ENCODE data around the gene PLPP3.

PLPP3 gene

GRCh38 chr1:56545711-56546110 is 33.7 kb downstream of the PLPP3 start:
- no peaks in the 10 kb centered on the region for H3K27me3 Mint-ChIP-seq
- DNase-seq: no peak
- H3K27ac Mint-ChIP-seq: no peak overlapping the region
- no peak overlapping the region for H3K4me3 Mint-ChIP-seq
- ATAC-seq: no peak
- no peaks in the 10 kb centered on the region for H3K36me3 Mint-ChIP-seq (ENCODE audit: low read depth)
- H3K9me3 Mint-ChIP-seq: no peaks in the 10 kb centered on the region
- no peaks in the 10 kb centered on the region for H3K4me1 Mint-ChIP-seq

- Mint-ChIP-seq H3K9me3 (no peaks in the 10 kb centered on the region), H3K4me3 (no peak overlapping the region), H3K4me1 (no peaks in the 10 kb centered on the region), H3K27me3 (no peaks in the 10 kb centered on the region), H3K36me3 (ENCODE audit: low read depth) (no peaks in the 10 kb centered on the region), H3K27ac (no peak overlapping the region)
- DNase-seq (no peak), ATAC-seq (no peak)
Measured at GRCh38 chr1:56543783-56544612, 35.4 kb downstream of the PLPP3 start.

- Mint-ChIP-seq H3K9me3 (no peaks in the 10 kb centered on the region), H3K27me3 (no peaks in the 10 kb centered on the region), H3K36me3 (ENCODE audit: low read depth) (no peaks in the 10 kb centered on the region), H3K27ac (no peak overlapping the region), H3K4me1 (no peaks in the 10 kb centered on the region), H3K4me3 (no peak overlapping the region)
- no peak for DNase-seq
- ATAC-seq: no peak
Measured at GRCh38 chr1:56542651-56543050, 36.7 kb downstream of the PLPP3 start.

- Mint-ChIP-seq H3K27me3 (no peaks in the 10 kb centered on the region), H3K9me3 (no peaks in the 10 kb centered on the region), H3K4me3 (no peak overlapping the region), H3K36me3 (ENCODE audit: low read depth) (no peaks in the 10 kb centered on the region), H3K27ac (no peak overlapping the region), H3K4me1 (no peaks in the 10 kb centered on the region)
- ATAC-seq (no peak), DNase-seq (no peak)
Measured at GRCh38 chr1:56541408-56541807, 38.0 kb downstream of the PLPP3 start.

- H3K27me3 Mint-ChIP-seq: no peaks in the 10 kb centered on the region
- no peaks in the 10 kb centered on the region for H3K4me1 Mint-ChIP-seq
- no peaks in the 10 kb centered on the region for H3K9me3 Mint-ChIP-seq
- H3K36me3 Mint-ChIP-seq (ENCODE audit: low read depth): no peaks in the 10 kb centered on the region
- H3K27ac Mint-ChIP-seq: no peak overlapping the region
- no peak for DNase-seq
- H3K4me3 Mint-ChIP-seq: no peak overlapping the region
- ATAC-seq: no peak
Measured at GRCh38 chr1:56540467-56540866, 38.9 kb downstream of the PLPP3 start.

- no peaks in the 10 kb centered on the region for H3K9me3 Mint-ChIP-seq
- no peak for ATAC-seq
- no peaks in the 10 kb centered on the region for H3K4me1 Mint-ChIP-seq
- no peaks in the 10 kb centered on the region for H3K36me3 Mint-ChIP-seq (ENCODE audit: low read depth)
- H3K4me3 Mint-ChIP-seq: no peak overlapping the region
- H3K27me3 Mint-ChIP-seq: peaks cover 1% of the 10 kb centered on the region
- H3K27ac Mint-ChIP-seq: no peak overlapping the region
- DNase-seq: no peak
Measured at GRCh38 chr1:56539520-56539931, 39.8 kb downstream of the PLPP3 start.

GRCh38 chr1:56538532-56538931 is 40.8 kb downstream of the PLPP3 start:
- peaks cover 1% of the 10 kb centered on the region for H3K27me3 Mint-ChIP-seq
- H3K9me3 Mint-ChIP-seq: no peaks in the 10 kb centered on the region
- ATAC-seq (no peak), DNase-seq (no peak)
- H3K4me1 Mint-ChIP-seq: no peaks in the 10 kb centered on the region
- H3K27ac Mint-ChIP-seq: no peak overlapping the region
- no peaks in the 10 kb centered on the region for H3K36me3 Mint-ChIP-seq (ENCODE audit: low read depth)
- no peak overlapping the region for H3K4me3 Mint-ChIP-seq

GRCh38 chr1:56537660-56538059 is 41.7 kb downstream of the PLPP3 start:
- Mint-ChIP-seq H3K4me3 (no peak overlapping the region), H3K27ac (no peak overlapping the region), H3K27me3 (peaks cover 1% of the 10 kb centered on the region), H3K4me1 (no peaks in the 10 kb centered on the region), H3K36me3 (ENCODE audit: low read depth) (no peaks in the 10 kb centered on the region), H3K9me3 (no peaks in the 10 kb centered on the region)
- ATAC-seq (no peak), DNase-seq (no peak)

- no peaks in the 10 kb centered on the region for H3K9me3 Mint-ChIP-seq
- no peak overlapping the region for H3K27ac Mint-ChIP-seq
- ATAC-seq: no peak
- H3K27me3 Mint-ChIP-seq: peaks cover 1% of the 10 kb centered on the region
- no peaks in the 10 kb centered on the region for H3K4me1 Mint-ChIP-seq
- no peaks in the 10 kb centered on the region for H3K36me3 Mint-ChIP-seq (ENCODE audit: low read depth)
- no peak for DNase-seq
- H3K4me3 Mint-ChIP-seq: no peak overlapping the region
Measured at GRCh38 chr1:56535939-56536338, 43.4 kb downstream of the PLPP3 start.

GRCh38 chr1:56535362-56535761 is 44.0 kb downstream of the PLPP3 start:
- Mint-ChIP-seq H3K4me1 (no peaks in the 10 kb centered on the region), H3K36me3 (ENCODE audit: low read depth) (no peaks in the 10 kb centered on the region), H3K4me3 (no peak overlapping the region), H3K9me3 (no peaks in the 10 kb centered on the region), H3K27me3 (peaks cover 1% of the 10 kb centered on the region), H3K27ac (no peak overlapping the region)
- DNase-seq (no peak), ATAC-seq (no peak)

GRCh38 chr1:56534130-56534651 is 45.2 kb downstream of the PLPP3 start:
- no peaks in the 10 kb centered on the region for H3K9me3 Mint-ChIP-seq
- no peaks in the 10 kb centered on the region for H3K36me3 Mint-ChIP-seq (ENCODE audit: low read depth)
- no peak overlapping the region for H3K27ac Mint-ChIP-seq
- no peak for DNase-seq
- no peak for ATAC-seq
- H3K4me3 Mint-ChIP-seq: no peak overlapping the region
- no peaks in the 10 kb centered on the region for H3K4me1 Mint-ChIP-seq
- peaks cover 1% of the 10 kb centered on the region for H3K27me3 Mint-ChIP-seq

- H3K9me3 Mint-ChIP-seq: no peaks in the 10 kb centered on the region
- H3K27ac Mint-ChIP-seq: no peak overlapping the region
- ATAC-seq (no peak), DNase-seq (no peak)
- no peaks in the 10 kb centered on the region for H3K4me1 Mint-ChIP-seq
- H3K4me3 Mint-ChIP-seq: no peak overlapping the region
- no peaks in the 10 kb centered on the region for H3K36me3 Mint-ChIP-seq (ENCODE audit: low read depth)
- H3K27me3 Mint-ChIP-seq: peaks cover 1% of the 10 kb centered on the region
Measured at GRCh38 chr1:56533621-56534020, 45.7 kb downstream of the PLPP3 start.

- no peaks in the 10 kb centered on the region for H3K36me3 Mint-ChIP-seq (ENCODE audit: low read depth)
- H3K4me3 Mint-ChIP-seq: no peak overlapping the region
- peaks cover 1% of the 10 kb centered on the region for H3K27me3 Mint-ChIP-seq
- no peaks in the 10 kb centered on the region for H3K9me3 Mint-ChIP-seq
- H3K4me1 Mint-ChIP-seq: no peaks in the 10 kb centered on the region
- ATAC-seq (no peak), DNase-seq (no peak)
- H3K27ac Mint-ChIP-seq: no peak overlapping the region
Measured at GRCh38 chr1:56533197-56533596, 46.2 kb downstream of the PLPP3 start.

GRCh38 chr1:56532350-56532683 is 47.0 kb downstream of the PLPP3 start:
- Mint-ChIP-seq H3K27ac (no peak overlapping the region), H3K9me3 (no peaks in the 10 kb centered on the region), H3K27me3 (peaks cover 1% of the 10 kb centered on the region), H3K4me3 (no peak overlapping the region), H3K36me3 (ENCODE audit: low read depth) (no peaks in the 10 kb centered on the region), H3K4me1 (no peaks in the 10 kb centered on the region)
- no peak for ATAC-seq
- DNase-seq: no peak

GRCh38 chr1:56531624-56532349 is 47.6 kb downstream of the PLPP3 start:
- H3K9me3 Mint-ChIP-seq: no peaks in the 10 kb centered on the region
- ATAC-seq: no peak
- H3K36me3 Mint-ChIP-seq (ENCODE audit: low read depth): no peaks in the 10 kb centered on the region
- H3K4me3 Mint-ChIP-seq: no peak overlapping the region
- no peak overlapping the region for H3K27ac Mint-ChIP-seq
- H3K27me3 Mint-ChIP-seq: peaks cover 1% of the 10 kb centered on the region
- no peak for DNase-seq
- H3K4me1 Mint-ChIP-seq: no peaks in the 10 kb centered on the region

Measured in activated naive CD8-positive, alpha-beta T cell treated with anti-CD3 and anti-CD28 coated beads, Interleukin-2, amount 50 U/mL, for 24 hours (primary cell).